ENCODE results near the gene TNNI2.

Gene TNNI2

DNA sequence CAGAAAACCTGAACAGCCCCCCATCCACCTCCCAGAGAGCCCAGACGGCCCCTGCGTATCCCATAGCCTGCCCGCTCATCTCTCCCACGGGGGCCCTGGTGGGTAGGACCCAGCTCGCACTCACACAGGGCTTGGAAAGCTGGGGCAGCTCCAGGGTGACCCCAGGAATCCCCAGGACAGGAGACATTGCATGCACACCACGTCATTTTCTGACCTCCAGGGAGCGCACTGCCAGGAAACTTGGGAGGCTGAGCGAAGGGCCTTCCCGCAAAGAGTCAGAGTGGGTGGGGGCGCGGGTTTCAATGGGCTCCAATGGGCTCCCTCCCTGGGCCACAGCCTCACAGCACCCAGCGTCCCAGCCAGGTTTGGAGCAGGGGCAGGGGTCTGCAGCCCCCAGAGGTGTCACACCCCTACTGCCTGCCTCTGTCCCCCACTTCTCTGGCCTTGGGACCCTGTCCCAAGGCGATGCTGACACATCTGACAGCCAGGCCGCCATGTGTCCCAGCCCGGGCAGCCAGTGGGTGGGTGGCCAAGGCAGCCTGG lies 12.2 kb upstream of the TNNI2 start:
- Histone ChIP-seq H3K27ac (peak overlapping the region; percentile 55 to 97), H3K4me3 (peak overlapping the region; percentile 41)

DNA sequence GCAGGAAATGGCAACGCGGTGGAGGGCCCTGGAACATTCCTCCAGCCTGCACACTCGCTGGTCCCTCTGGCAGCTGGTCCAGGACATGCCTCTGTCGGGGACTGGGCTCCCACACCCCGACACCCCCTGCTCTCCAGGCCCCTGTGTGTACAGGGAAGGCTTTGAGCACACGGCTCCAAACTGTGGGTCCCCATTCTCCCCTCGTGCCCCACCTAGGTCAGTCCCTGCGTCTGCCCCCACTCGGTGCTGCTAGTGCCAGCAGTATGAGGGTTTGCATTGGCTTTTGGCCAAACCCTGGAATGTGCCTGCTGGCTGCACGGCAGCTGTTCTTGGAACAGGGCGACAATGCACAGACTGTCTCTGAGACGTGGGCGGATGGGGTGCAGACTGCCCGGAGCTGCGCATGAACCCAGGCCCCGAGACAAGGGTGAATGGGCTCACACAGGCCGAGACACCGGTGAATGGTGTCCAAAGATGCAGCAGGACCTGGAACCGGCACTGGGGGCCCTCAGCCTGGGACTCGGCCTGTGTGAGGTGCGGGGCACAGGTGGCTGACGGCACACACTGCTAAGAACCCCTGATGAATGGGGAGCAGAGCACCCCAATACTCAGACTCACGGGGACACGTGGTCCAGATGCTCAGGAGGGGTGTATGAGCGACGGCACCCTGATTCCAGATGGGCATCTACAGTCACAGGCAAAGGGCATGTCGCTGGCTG lies 11.5 kb upstream of the TNNI2 start:
- peak overlapping the region; percentile 55 to 97 for H3K27ac ChIP-seq
- H3K4me3 ChIP-seq = peak overlapping the region; percentile 41
- TF ChIP-seq, protein P1, sequence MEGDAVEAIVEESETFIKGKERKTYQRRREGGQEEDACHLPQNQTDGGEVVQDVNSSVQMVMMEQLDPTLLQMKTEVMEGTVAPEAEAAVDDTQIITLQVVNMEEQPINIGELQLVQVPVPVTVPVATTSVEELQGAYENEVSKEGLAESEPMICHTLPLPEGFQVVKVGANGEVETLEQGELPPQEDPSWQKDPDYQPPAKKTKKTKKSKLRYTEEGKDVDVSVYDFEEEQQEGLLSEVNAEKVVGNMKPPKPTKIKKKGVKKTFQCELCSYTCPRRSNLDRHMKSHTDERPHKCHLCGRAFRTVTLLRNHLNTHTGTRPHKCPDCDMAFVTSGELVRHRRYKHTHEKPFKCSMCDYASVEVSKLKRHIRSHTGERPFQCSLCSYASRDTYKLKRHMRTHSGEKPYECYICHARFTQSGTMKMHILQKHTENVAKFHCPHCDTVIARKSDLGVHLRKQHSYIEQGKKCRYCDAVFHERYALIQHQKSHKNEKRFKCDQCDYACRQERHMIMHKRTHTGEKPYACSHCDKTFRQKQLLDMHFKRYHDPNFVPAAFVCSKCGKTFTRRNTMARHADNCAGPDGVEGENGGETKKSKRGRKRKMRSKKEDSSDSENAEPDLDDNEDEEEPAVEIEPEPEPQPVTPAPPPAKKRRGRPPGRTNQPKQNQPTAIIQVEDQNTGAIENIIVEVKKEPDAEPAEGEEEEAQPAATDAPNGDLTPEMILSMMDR (IDR thresholded peaks at IDR 0.05) = no peak
- DNase-seq (ENCODE audit: low spot score) = peak; percentile 92

More for the DNA sequence above, 12.2 kb upstream of the TNNI2 start:
- TF ChIP-seq, protein P1 (IDR thresholded peaks at IDR 0.05) = no peak
- DNase-seq (ENCODE audit: low spot score) = peak; percentile 92

DNA sequence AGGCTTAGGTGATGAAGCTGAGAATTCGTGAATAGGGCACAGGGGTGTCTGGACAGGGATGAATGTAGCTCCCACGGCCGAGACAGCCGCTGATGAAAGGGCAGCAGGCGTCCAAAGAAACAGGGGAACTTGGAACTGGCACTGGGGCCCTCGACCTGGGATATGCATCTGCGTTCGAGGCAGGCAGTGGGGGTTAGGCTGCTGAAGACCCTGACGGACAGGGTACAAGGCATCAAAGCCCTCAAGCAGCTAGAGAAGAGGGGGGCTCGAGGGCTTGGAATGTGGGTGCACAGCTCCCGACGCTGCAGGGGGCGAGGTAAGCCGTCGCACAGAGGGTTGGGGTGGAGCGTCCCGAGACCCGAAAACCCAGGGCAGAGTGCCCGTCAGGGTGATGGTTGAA lies 10.8 kb upstream of the TNNI2 start:
- TF ChIP-seq, protein P1 (IDR thresholded peaks at IDR 0.05) = no peak
- Histone ChIP-seq H3K4me3 (no peak overlapping the region), H3K27ac (peak overlapping the region; percentile 55 to 97)
- no peak for DNase-seq (ENCODE audit: low spot score)

DNA sequence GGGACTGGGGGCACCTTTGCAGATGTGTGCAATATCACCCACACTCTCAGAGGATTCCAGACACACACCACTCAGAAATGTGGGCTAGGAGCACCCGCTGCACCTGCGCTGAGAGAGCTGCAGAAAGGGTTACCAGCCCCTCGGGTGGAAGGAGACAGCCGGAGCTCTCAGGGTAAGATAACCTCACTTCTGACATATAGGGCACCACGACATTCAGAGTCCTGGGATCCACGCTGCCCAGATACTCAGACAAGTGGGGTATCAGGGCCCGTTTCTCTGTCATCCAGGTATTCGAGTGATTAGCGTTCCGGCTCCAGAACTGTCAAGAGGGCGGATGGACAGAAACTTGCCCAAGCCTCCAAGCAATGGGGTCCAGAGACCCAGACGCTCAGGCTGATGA lies 10.2 kb upstream of the TNNI2 start:
- DNase-seq (ENCODE audit: low spot score) = no peak
- Histone ChIP-seq H3K4me3 (no peak overlapping the region), H3K27ac (peak overlapping the region; percentile 55 to 97)
- TF ChIP-seq, protein P1 (IDR thresholded peaks at IDR 0.05) = no peak

DNA sequence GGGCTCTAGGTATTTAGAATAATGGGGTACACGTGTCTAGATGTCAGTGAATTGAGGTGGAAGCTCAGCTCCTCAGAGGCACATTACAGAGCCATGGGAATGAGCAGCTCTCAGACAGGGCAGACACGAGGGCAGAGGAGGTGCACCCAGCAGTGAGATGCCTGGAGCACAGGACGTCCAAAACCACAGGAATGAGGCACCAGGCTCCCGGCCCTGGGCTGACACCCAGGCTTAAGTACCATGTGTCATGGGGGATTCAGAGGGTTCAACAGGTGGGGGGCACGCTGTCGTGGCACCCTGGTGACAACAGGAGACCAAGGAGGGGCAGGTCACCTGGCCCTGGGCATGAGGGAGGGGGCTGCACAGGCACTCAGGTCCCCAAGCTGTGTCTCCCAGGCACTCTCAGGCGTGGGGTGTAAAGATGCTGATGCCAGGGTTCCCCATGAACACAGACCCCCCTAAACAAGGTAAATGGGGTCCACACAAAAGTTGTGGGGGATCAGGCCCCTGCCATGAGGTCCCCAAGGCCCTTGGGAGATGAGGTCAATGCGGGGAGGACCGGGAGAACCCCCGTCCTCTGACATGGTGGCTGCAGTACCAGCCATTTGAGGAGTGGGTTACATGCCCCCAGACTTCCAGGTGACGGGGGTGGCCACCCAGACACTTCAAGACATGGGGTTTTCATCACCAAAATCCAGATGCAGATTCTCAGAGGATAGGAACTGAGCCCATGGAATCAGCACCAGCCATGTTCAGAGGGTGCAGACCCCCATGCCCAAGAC lies 9.6 kb upstream of the TNNI2 start:
- H3K27ac ChIP-seq = peak overlapping the region; percentile 55 to 97
- H3K4me3 ChIP-seq = no peak overlapping the region
- TF ChIP-seq, protein P1 (IDR thresholded peaks at IDR 0.05) = no peak
- DNase-seq (ENCODE audit: low spot score) = no peak

DNA sequence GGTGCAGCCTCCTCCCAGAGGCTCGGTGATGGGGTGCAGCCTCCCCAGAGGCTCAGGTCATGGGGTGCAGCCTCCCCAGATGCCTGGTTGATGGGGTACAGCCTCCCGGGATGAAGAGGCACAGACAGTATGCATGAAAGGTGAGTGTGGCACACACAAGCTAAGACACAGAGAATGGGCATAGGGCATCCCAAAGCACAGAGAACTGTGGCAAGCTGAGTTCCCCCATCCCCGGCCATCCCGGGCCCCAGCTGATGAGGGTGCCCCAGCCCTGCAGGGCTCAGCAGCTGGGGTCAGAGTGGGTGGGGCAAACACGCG lies 8.8 kb upstream of the TNNI2 start:
- no peak for DNase-seq (ENCODE audit: low spot score)
- H3K4me3 ChIP-seq = no peak overlapping the region
- TF ChIP-seq, protein P1 (IDR thresholded peaks at IDR 0.05) = no peak
- peak overlapping the region; percentile 55 to 97 for H3K27ac ChIP-seq

All from coronary artery (tissue), 2 donors.